Spleen (tissue), 7 donors: Measurements from ENCODE around the gene RAMP3.

Experiments used
- CTCF ChIP-seq, 11 experiments: fragments of 200-600 bp in 7 of 11; fragments of 450-650 bp in 4 of 11; sonication (generic) in 4 of 11; IDR thresholded peaks in 8 of 11; conservative IDR thresholded peaks in 3 of 11; 1 replicate in 7 of 11; 2 replicates in 4 of 11; pipeline versions ENCODE4 v1.4.0 to v1.8.0; 2016 to 2021; ENCODE audit warnings: antibody characterized with exemption in 11 of 11, inconsistent platforms in 4 of 11, mild to moderate bottlenecking in 1 of 11
- POLR2A ChIP-seq, 3 donors: fragments of 450-650 bp; IDR thresholded peaks; one replicate each; pipeline ENCODE4 v1.5.1; 2017; ENCODE audit warnings: antibody characterized with exemption in 3 of 3, mild to moderate bottlenecking in 1 of 3
- POLR2AphosphoS5 ChIP-seq, 3 donors: sonication (generic); formaldehyde crosslinking; IDR thresholded peaks; one replicate each; pipeline ENCODE4 v1.5.1; 2017; ENCODE audit warnings: antibody characterized with exemption in 3 of 3
- donor health status: DM: no; HTN: no; CAD: no; lungs with moderate emphysema.
- donor health status: DM: no; HTN: no; CAD: no.
- donor health status: DM: no; HTN: no; CAD: no.

- TF ChIP-seq POLR2A (IDR thresholded peaks at IDR 0.05) (no peak), CTCF (IDR thresholded peaks at IDR 0.05 in 8 of 11, conservative IDR thresholded peaks at IDR 0.05 in 3 of 11) (no peak), POLR2AphosphoS5 (IDR thresholded peaks at IDR 0.05) (no peak)
Observed at GRCh38 chr7:45191396-45191795, 33.8 kb downstream of the RAMP3 start.
